Muscle layer of duodenum (tissue), 2 donors: ENCODE measurements around the gene ZNRF3.

Experiments
- H3K27ac ChIP-seq: one replicate; pipeline ENCODE4 v1.7.0; 2013; ENCODE audit warnings: mild to moderate bottlenecking, low read length
- H3K27me3 ChIP-seq: one replicate; pipeline ENCODE4 v1.7.0; 2013; ENCODE audit warnings: low read depth, mild to moderate bottlenecking, control low read depth, low read length
- H3K36me3 ChIP-seq, 2 donors: one replicate each; pipeline ENCODE4 v1.7.0; 2013; ENCODE audit warnings: low read length in 2 of 2, control low read depth in 1 of 2, mild to moderate bottlenecking in 1 of 2; ENCODE audit not compliant: insufficient read depth in 2 of 2, control insufficient read depth in 1 of 2
- H3K4me1 ChIP-seq, 2 donors: one replicate each; pipeline ENCODE4 v1.7.0; 2013; ENCODE audit warnings: low read length in 2 of 2, mild to moderate bottlenecking in 2 of 2, control low read depth in 1 of 2, moderate library complexity in 1 of 2; ENCODE audit not compliant: insufficient read depth in 2 of 2, control insufficient read depth in 1 of 2
- H3K4me3 ChIP-seq, 2 donors: one replicate each; pipeline ENCODE4 v1.7.0; 2013; ENCODE audit warnings: low read length in 2 of 2, low read depth in 1 of 2, mild to moderate bottlenecking in 1 of 2
- H3K9me3 ChIP-seq, 2 donors: one replicate each; pipeline ENCODE4 v1.7.0; 2013; ENCODE audit warnings: low read length in 2 of 2, control low read depth in 1 of 2, mild to moderate bottlenecking in 1 of 2; ENCODE audit not compliant: control insufficient read depth in 1 of 2
- donor health status: healthy.

Gene ZNRF3

GRCh38 chr22:28910569-28911303 is 27.4 kb downstream of the ZNRF3 start:
- no peaks in the 10 kb centered on the region for H3K9me3 ChIP-seq
- peak overlapping the region; percentile 35 for H3K27ac ChIP-seq
- no peak overlapping the region for H3K4me3 ChIP-seq
- H3K36me3 ChIP-seq: no peaks in the 10 kb centered on the region
- no peaks in the 10 kb centered on the region for H3K27me3 ChIP-seq
- peaks cover 0 to 40% of the 10 kb centered on the region in 2 donors for H3K4me1 ChIP-seq

GRCh38 chr22:28911304-28911690 is 27.9 kb downstream of the ZNRF3 start:
- no peaks in the 10 kb centered on the region for H3K36me3 ChIP-seq
- H3K27me3 ChIP-seq: no peaks in the 10 kb centered on the region
- H3K9me3 ChIP-seq: no peaks in the 10 kb centered on the region
- H3K27ac ChIP-seq: peak overlapping the region; percentile 35
- no peak overlapping the region for H3K4me3 ChIP-seq
- peaks cover 0 to 34% of the 10 kb centered on the region in 2 donors for H3K4me1 ChIP-seq

GRCh38 chr22:28911777-28912669 is 28.7 kb downstream of the ZNRF3 start:
- no peak overlapping the region for H3K4me3 ChIP-seq
- H3K27me3 ChIP-seq: no peaks in the 10 kb centered on the region
- peaks cover 0 to 34% of the 10 kb centered on the region in 2 donors for H3K4me1 ChIP-seq
- H3K36me3 ChIP-seq: no peaks in the 10 kb centered on the region
- H3K27ac ChIP-seq: peak overlapping the region; percentile 35
- H3K9me3 ChIP-seq: no peaks in the 10 kb centered on the region

GRCh38 chr22:28914201-28914600 is 30.8 kb downstream of the ZNRF3 start:
- H3K4me1 ChIP-seq: peaks cover 6 to 44% of the 10 kb centered on the region in 2 donors
- no peak overlapping the region for H3K4me3 ChIP-seq
- H3K9me3 ChIP-seq: no peaks in the 10 kb centered on the region
- no peaks in the 10 kb centered on the region for H3K27me3 ChIP-seq
- no peak overlapping the region for H3K27ac ChIP-seq
- no peaks in the 10 kb centered on the region for H3K36me3 ChIP-seq

GRCh38 chr22:28915969-28916368 is 32.6 kb downstream of the ZNRF3 start:
- peaks cover 6 to 38% of the 10 kb centered on the region in 2 donors for H3K4me1 ChIP-seq
- no peak overlapping the region for H3K4me3 ChIP-seq
- H3K27me3 ChIP-seq: no peaks in the 10 kb centered on the region
- H3K27ac ChIP-seq: no peak overlapping the region
- no peaks in the 10 kb centered on the region for H3K36me3 ChIP-seq
- H3K9me3 ChIP-seq: no peaks in the 10 kb centered on the region

- Histone ChIP-seq H3K27me3 (no peaks in the 10 kb centered on the region), H3K36me3 (no peaks in the 10 kb centered on the region), H3K9me3 (no peaks in the 10 kb centered on the region), H3K4me1 (peaks cover 6 to 24% of the 10 kb centered on the region in 2 donors), H3K27ac (peak overlapping the region; percentile 16), H3K4me3 (no peak overlapping the region)
These were observed 34.6 kb downstream of the ZNRF3 start for GRCh38 chr22:28917747-28918549.

GRCh38 chr22:28918550-28919271 is 35.3 kb downstream of the ZNRF3 start:
- no peak overlapping the region for H3K4me3 ChIP-seq
- H3K27me3 ChIP-seq: no peaks in the 10 kb centered on the region
- no peaks in the 10 kb centered on the region for H3K36me3 ChIP-seq
- no peaks in the 10 kb centered on the region for H3K9me3 ChIP-seq
- H3K27ac ChIP-seq: peak overlapping the region; percentile 16
- H3K4me1 ChIP-seq: peaks cover 6 to 26% of the 10 kb centered on the region in 2 donors

GRCh38 chr22:28920757-28921584 is 37.6 kb downstream of the ZNRF3 start:
- no peaks in the 10 kb centered on the region for H3K36me3 ChIP-seq
- no peak overlapping the region for H3K4me3 ChIP-seq
- H3K4me1 ChIP-seq: peaks cover 6 to 31% of the 10 kb centered on the region in 2 donors
- H3K9me3 ChIP-seq: no peaks in the 10 kb centered on the region
- no peak overlapping the region for H3K27ac ChIP-seq
- no peaks in the 10 kb centered on the region for H3K27me3 ChIP-seq

- no peaks in the 10 kb centered on the region for H3K27me3 ChIP-seq
These were observed 38.2 kb downstream of the ZNRF3 start for GRCh38 chr22:28921585-28921879.

GRCh38 chr22:28922540-28923244 is 39.3 kb downstream of the ZNRF3 start:
- Histone ChIP-seq H3K4me3 (no peak overlapping the region), H3K9me3 (no peaks in the 10 kb centered on the region), H3K36me3 (no peaks in the 10 kb centered on the region), H3K27ac (no peak overlapping the region), H3K27me3 (no peaks in the 10 kb centered on the region), H3K4me1 (peaks cover 6 to 19% of the 10 kb centered on the region in 2 donors)

More at GRCh38 chr22:28921585-28921879, 38.2 kb downstream of the ZNRF3 start:
- Histone ChIP-seq H3K27ac (no peak overlapping the region), H3K36me3 (no peaks in the 10 kb centered on the region), H3K4me3 (no peak overlapping the region), H3K9me3 (no peaks in the 10 kb centered on the region), H3K4me1 (peaks cover 6 to 31% of the 10 kb centered on the region in 2 donors)
